Mesenchymal stem cell (in vitro differentiated cells and primary cell): ENCODE data around the gene MOSPD3. TPM values are rescaled to one million over a fixed set of nuclear protein-coding genes. Genes with fewer than 3 reads are reported as not detected.
A peak's percentile ranks its signal among the peaks of the same experiment; 100 is the strongest.
"Not testable (repeated sequence)": the region's sequence is repeated elsewhere in the genome, so short reads cannot be mapped to it uniquely, and the experiment has no call there.

Source experiments
- DNase-seq: peaks from one replicate; pipeline ENCODE4 v3.0.0-alpha.2; 2013
- H2AFZ ChIP-seq: one replicate; pipeline ENCODE4 v1.6.1; 2013; ENCODE audit warnings: low read depth, mild to moderate bottlenecking, control low read depth, inconsistent platforms, low read length, moderate library complexity
- H2AK5ac ChIP-seq: 2 replicates; pipeline ENCODE4 v1.6.1; 2013; ENCODE audit warnings: low read length, moderate library complexity, mild to moderate bottlenecking, inconsistent platforms; ENCODE audit not compliant: severe bottlenecking
- H2BK120ac ChIP-seq: one replicate; pipeline ENCODE4 v1.6.1; 2013; ENCODE audit warnings: low read depth, mild to moderate bottlenecking, inconsistent platforms, low read length, moderate library complexity
- H2BK12ac ChIP-seq, 2 experiments: one replicate each; pipeline ENCODE4 v1.6.1; 2013; ENCODE audit warnings: inconsistent platforms in 2 of 2, low read length in 2 of 2, mild to moderate bottlenecking in 2 of 2, moderate library complexity in 2 of 2, control low read depth in 1 of 2
- H2BK15ac ChIP-seq: one replicate; pipeline ENCODE4 v1.6.1; 2013; ENCODE audit warnings: mild to moderate bottlenecking, low read depth, inconsistent platforms; ENCODE audit not compliant: poor library complexity, severe bottlenecking
- H2BK5ac ChIP-seq: 2 replicates; pipeline ENCODE4 v1.6.1; 2013; ENCODE audit warnings: low read depth, mild to moderate bottlenecking, low read length, control low read depth, inconsistent platforms; ENCODE audit not compliant: poor library complexity, severe bottlenecking
- H3K14ac ChIP-seq, 2 experiments: one replicate each; pipeline ENCODE4 v1.6.1; 2013; ENCODE audit warnings: inconsistent platforms in 2 of 2, low read length in 2 of 2, control low read depth in 1 of 2, mild to moderate bottlenecking in 1 of 2, moderate library complexity in 1 of 2
- H3K18ac ChIP-seq, 2 experiments: one replicate each; pipeline ENCODE4 v1.6.1; 2013; ENCODE audit warnings: inconsistent platforms in 2 of 2, low read length in 2 of 2, control low read depth in 1 of 2, low read depth in 1 of 2, mild to moderate bottlenecking in 1 of 2
- H3K23ac ChIP-seq, 2 experiments: one replicate each; pipeline ENCODE4 v1.6.1; 2013; ENCODE audit warnings: inconsistent platforms in 2 of 2, low read length in 2 of 2, mild to moderate bottlenecking in 2 of 2, moderate library complexity in 2 of 2, control low read depth in 1 of 2
- H3K27ac ChIP-seq: 2 replicates; pipeline ENCODE4 v1.5.1; 2013; ENCODE audit warnings: mild to moderate bottlenecking, moderate library complexity, low read length, control low read depth, inconsistent platforms; ENCODE audit not compliant: poor library complexity, severe bottlenecking
- H3K27me3 ChIP-seq, 2 experiments: 2 replicates each; pipeline versions ENCODE4 v1.6.1 to v1.7.0; 2013; ENCODE audit warnings: low read length in 2 of 2, mild to moderate bottlenecking in 2 of 2, moderate library complexity in 2 of 2, control low read depth in 1 of 2, inconsistent platforms in 1 of 2; ENCODE audit not compliant: control insufficient read depth in 1 of 2, insufficient read depth in 1 of 2
- H3K36me3 ChIP-seq, 2 experiments: 2 replicates each; pipeline versions ENCODE4 v1.6.1 to v1.7.0; 2013; ENCODE audit warnings: low read length in 2 of 2, control low read depth in 1 of 2, inconsistent platforms in 1 of 2, low read depth in 1 of 2, mild to moderate bottlenecking in 1 of 2; ENCODE audit not compliant: insufficient read depth in 2 of 2, control insufficient read depth in 1 of 2
- H3K4ac ChIP-seq, 2 experiments: one replicate each; pipeline ENCODE4 v1.6.1; 2013; ENCODE audit warnings: inconsistent platforms in 2 of 2, low read length in 2 of 2, mild to moderate bottlenecking in 2 of 2, moderate library complexity in 2 of 2, control low read depth in 1 of 2, low read depth in 1 of 2
- H3K4me1 ChIP-seq: 2 replicates; pipeline ENCODE4 v1.6.1; 2013; ENCODE audit warnings: low read depth, low read length, control low read depth; ENCODE audit not compliant: control insufficient read depth, insufficient read depth
- H3K4me2 ChIP-seq: 2 replicates; pipeline ENCODE4 v1.6.1; 2013; ENCODE audit warnings: low read length, mild to moderate bottlenecking, inconsistent platforms; ENCODE audit not compliant: poor library complexity, severe bottlenecking
- H3K4me3 ChIP-seq, 2 experiments: 2 replicates each; pipeline versions ENCODE4 v1.5.1 to v1.7.0; 2013; ENCODE audit warnings: low read length in 2 of 2, mild to moderate bottlenecking in 2 of 2, control low read depth in 1 of 2, low read depth in 1 of 2; ENCODE audit not compliant: insufficient read depth in 1 of 2
- H3K79me1 ChIP-seq: replicated peaks from 2 replicates; pipeline ENCODE4 v1.6.1; 2013; ENCODE audit warnings: mild to moderate bottlenecking, control low read depth, low read length, inconsistent platforms; ENCODE audit not compliant: poor library complexity, severe bottlenecking
- H3K9ac ChIP-seq: 2 replicates; pipeline ENCODE4 v1.7.0; 2013; ENCODE audit warnings: mild to moderate bottlenecking, low read length, moderate library complexity
- H3K9me3 ChIP-seq: 2 replicates; pipeline ENCODE4 v1.7.0; 2013; ENCODE audit warnings: mild to moderate bottlenecking, low read length; ENCODE audit not compliant: control insufficient read depth
- H4K8ac ChIP-seq: one replicate; pipeline ENCODE4 v1.6.1; 2013; ENCODE audit warnings: inconsistent platforms, mild to moderate bottlenecking, low read length, moderate library complexity
- H4K91ac ChIP-seq: one replicate; pipeline ENCODE4 v1.6.1; 2013; ENCODE audit warnings: mild to moderate bottlenecking, low read length, inconsistent platforms
- WGBS: methylation state at CpG from one replicate; pipeline ENCODE4 v1.1.7; 2013; ENCODE audit warnings: mixed read lengths; 5-methylcytosine and 5-hydroxymethylcytosine counted together
- polyA plus RNA-seq, 2 experiments: library from polyadenylated mRNA; stranded (reverse); fragments of 200-250 nt; gene quantifications; one replicate each; pipeline ENCODE4 v1.2.3, GENCODE V29; 2013

MOSPD3 gene
- 25.6 TPM for polyA plus RNA-seq (2013, experiment 1 of 2)
- 23.4 TPM for polyA plus RNA-seq (2013, experiment 2 of 2)

DNA sequence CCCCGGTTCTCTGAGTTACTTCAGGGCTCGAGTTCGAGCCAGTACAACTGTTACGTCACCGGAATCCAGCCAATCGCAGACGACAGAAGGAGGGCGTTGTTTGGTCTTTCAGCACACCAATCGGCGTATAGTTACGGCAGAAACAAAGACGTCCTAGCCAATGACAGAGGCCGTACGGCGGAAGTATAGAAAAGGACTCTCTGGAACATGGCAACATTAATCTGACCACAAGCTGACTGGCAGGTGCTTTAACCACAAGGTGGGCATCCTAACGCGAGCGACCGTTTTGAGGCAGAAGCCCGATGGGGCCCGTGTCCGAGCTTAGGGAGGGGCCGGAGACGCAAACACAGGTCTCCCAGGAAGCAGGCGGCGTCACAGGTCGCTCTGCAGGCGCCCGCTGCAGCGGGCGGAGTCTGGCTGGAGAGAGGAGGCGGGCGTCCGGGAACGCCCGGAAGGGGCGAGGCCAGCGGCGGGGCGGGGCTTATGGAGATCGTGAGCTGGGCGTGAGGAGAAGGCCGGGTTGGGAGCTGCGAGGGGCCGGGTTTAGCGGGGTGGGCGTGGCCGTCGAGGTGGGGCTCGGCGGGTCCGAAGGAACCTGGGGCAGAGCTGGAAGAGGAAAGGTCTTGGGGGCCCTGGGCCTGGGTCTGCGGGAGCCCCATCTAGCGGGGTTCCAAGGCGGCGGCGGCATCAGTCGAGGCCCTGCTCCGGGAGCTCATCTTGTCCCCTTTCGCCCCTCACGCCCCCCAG lies at the start of gene MOSPD3:
TSS of gene MOSPD3 (plus strand) at position 558 of the 747 bp plus-strand sequence. CDS start 252 bp downstream, outside the sequence.
- H2AFZ ChIP-seq, result peak within 1 kb of the TSS; percentile 66
- no peaks in the 10 kb centered on the region for H3K9me3 ChIP-seq
- peak within 1 kb of the TSS in 1 of 2 experiments; percentile 61 for H3K14ac ChIP-seq
- H2BK12ac ChIP-seq, result peak within 1 kb of the TSS; percentile 40 to 67
- under 1% methylated on average over 44 of the region's 61 CpGs for WGBS
- peak; percentile 100 for DNase-seq
- peak within 1 kb of the TSS; percentile 77 for H2BK15ac ChIP-seq
- no peaks in the 10 kb centered on the region for H3K27me3 ChIP-seq
- H3K9ac ChIP-seq, result peak within 1 kb of the TSS; percentile 90
- peak within 1 kb of the TSS in 1 of 2 experiments; percentile 40 for H3K4ac ChIP-seq
- no peak within 1 kb of the TSS for H3K23ac ChIP-seq
- H2AK5ac ChIP-seq, result no peak within 1 kb of the TSS
- H3K79me1 ChIP-seq, result peaks cover 15% of the 10 kb centered on the region
- peak within 1 kb of the TSS; percentile 87 for H4K91ac ChIP-seq
- H3K27ac ChIP-seq, result peak within 1 kb of the TSS; percentile 82
- peak within 1 kb of the TSS; percentile 90 for H4K8ac ChIP-seq
- peaks cover 15% of the 10 kb centered on the region for H3K4me1 ChIP-seq
- peak within 1 kb of the TSS; percentile 81 to 97 for H3K18ac ChIP-seq
- peak within 1 kb of the TSS; percentile 64 for H2BK120ac ChIP-seq
- peak within 1 kb of the TSS; percentile 71 for H2BK5ac ChIP-seq
- H3K36me3 ChIP-seq, result peaks cover 9 to 18% of the 10 kb centered on the region in 2 experiments
- peak within 1 kb of the TSS; percentile 93 for H3K4me2 ChIP-seq
- H3K4me3 ChIP-seq, result peak within 1 kb of the TSS; percentile 72 to 84

- WGBS, result 95% methylated on average over 8 of the region's 8 CpGs
These were observed 49.2 kb upstream of the MOSPD3 start for GRCh38 chr7:100563100-100563564.

DNA sequence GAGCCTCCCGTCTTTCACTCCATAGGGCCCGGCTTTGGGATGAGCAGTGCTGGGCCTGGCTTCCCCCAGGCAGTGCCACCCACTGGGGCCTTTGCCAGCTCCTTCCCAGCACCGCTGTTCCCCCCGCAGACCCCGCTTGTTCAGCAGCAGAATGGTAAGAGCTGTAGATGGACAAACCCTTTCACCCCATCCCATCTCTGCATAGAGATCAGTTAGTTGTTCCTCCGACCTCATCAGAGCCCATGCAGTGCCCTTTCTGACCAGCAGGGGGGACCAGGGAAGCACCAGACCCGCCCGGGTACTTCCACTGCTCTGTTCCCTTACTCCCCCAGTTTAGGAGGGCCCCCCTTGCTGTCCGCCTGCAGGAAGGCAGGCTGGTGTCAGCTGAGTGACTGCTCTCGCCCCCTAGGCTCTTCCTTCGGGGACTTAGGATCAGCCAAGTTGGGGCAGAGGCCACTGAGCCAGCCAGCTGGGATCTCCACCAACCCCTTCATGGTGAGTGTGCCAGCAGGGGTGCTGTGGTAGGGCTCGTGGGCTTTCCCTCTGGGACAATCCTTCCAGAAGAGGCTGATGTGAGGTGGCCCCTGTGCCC lies 48.4 kb upstream of the MOSPD3 start:
- no peaks in the 10 kb centered on the region for H3K27me3 ChIP-seq

More at GRCh38 chr7:100563100-100563564, 49.2 kb upstream of the MOSPD3 start:
- no peak overlapping the region for H3K27ac ChIP-seq
- H3K18ac ChIP-seq, result no peak overlapping the region
- H2BK120ac ChIP-seq, result no peak overlapping the region
- H3K79me1 ChIP-seq, result no peaks in the 10 kb centered on the region
- peaks cover 12% of the 10 kb centered on the region for H3K4me1 ChIP-seq
- no peak overlapping the region for H3K9ac ChIP-seq
- no peak overlapping the region for H2AK5ac ChIP-seq
- H3K36me3 ChIP-seq, result peaks cover 18 to 32% of the 10 kb centered on the region in 2 experiments
- no peak overlapping the region for H2AFZ ChIP-seq
- H4K8ac ChIP-seq, result no peak overlapping the region
- DNase-seq, result no peak
- H4K91ac ChIP-seq, result no peak overlapping the region
- no peak overlapping the region for H3K4ac ChIP-seq
- no peak overlapping the region for H3K4me2 ChIP-seq
- no peaks in the 10 kb centered on the region for H3K27me3 ChIP-seq
- H3K23ac ChIP-seq, result no peak overlapping the region
- no peak overlapping the region for H2BK15ac ChIP-seq
- no peak overlapping the region for H2BK12ac ChIP-seq
- H3K9me3 ChIP-seq, result no peaks in the 10 kb centered on the region
- H3K4me3 ChIP-seq, result no peak overlapping the region
- H3K14ac ChIP-seq, result no peak overlapping the region
- H2BK5ac ChIP-seq, result no peak overlapping the region

GRCh38 chr7:100564405-100564804 lies 47.9 kb upstream of the MOSPD3 start:
- DNase-seq, H2BK15ac ChIP-seq, H2AK5ac ChIP-seq, H3K27me3 ChIP-seq, H3K79me1 ChIP-seq, H3K23ac ChIP-seq, H4K8ac ChIP-seq, H2AFZ ChIP-seq, H3K27ac ChIP-seq, H2BK120ac ChIP-seq, H3K4ac ChIP-seq, H3K14ac ChIP-seq, H3K9ac ChIP-seq, H3K9me3 ChIP-seq, H2BK12ac ChIP-seq, H3K4me2 ChIP-seq, H2BK5ac ChIP-seq, H3K4me3 ChIP-seq, H3K18ac ChIP-seq: not testable (repeated sequence)
- WGBS, result 95% methylated on average over 5 of the region's 6 CpGs
- peaks cover 14 to 32% of the 10 kb centered on the region in 2 experiments for H3K36me3 ChIP-seq
- peaks cover 14% of the 10 kb centered on the region for H3K4me1 ChIP-seq
- peak overlapping the region; percentile 1 for H4K91ac ChIP-seq

More for the DNA sequence above, 48.4 kb upstream of the MOSPD3 start:
- no peak overlapping the region for H2BK120ac ChIP-seq
- H2AK5ac ChIP-seq, result no peak overlapping the region
- H3K9ac ChIP-seq, result no peak overlapping the region
- peaks cover 12% of the 10 kb centered on the region for H3K4me1 ChIP-seq
- H2BK15ac ChIP-seq, result no peak overlapping the region
- WGBS, result 40% methylated on average over 12 of the region's 12 CpGs
- no peak overlapping the region for H2BK5ac ChIP-seq
- no peak overlapping the region for H3K14ac ChIP-seq
- no peak overlapping the region for H4K8ac ChIP-seq
- no peak overlapping the region for H3K4me3 ChIP-seq
- H3K23ac ChIP-seq, result no peak overlapping the region
- DNase-seq, result peak; percentile 76
- no peaks in the 10 kb centered on the region for H3K9me3 ChIP-seq
- H3K18ac ChIP-seq, result no peak overlapping the region
- no peaks in the 10 kb centered on the region for H3K79me1 ChIP-seq
- no peak overlapping the region for H3K4me2 ChIP-seq
- peak overlapping the region in 1 of 2 experiments; percentile 40 for H2BK12ac ChIP-seq
- peak overlapping the region; percentile 1 for H4K91ac ChIP-seq
- peaks cover 17 to 32% of the 10 kb centered on the region in 2 experiments for H3K36me3 ChIP-seq
- no peak overlapping the region for H3K4ac ChIP-seq
- H2AFZ ChIP-seq, result peak overlapping the region; percentile 7
- no peak overlapping the region for H3K27ac ChIP-seq
